AG20443 (cell line): ENCODE measurements around the gene HOXD11.

Experiments used
- DNase-seq: peaks from one replicate; pipeline ENCODE4 v3.0.0; 2012; ENCODE audit warnings: low spot score, mixed read lengths

HOXD11 gene

GRCh38 chr2:176148751-176149421 is 41.8 kb downstream of the HOXD11 start:
- no peak for DNase-seq

GRCh38 chr2:176149481-176149938 is 42.4 kb downstream of the HOXD11 start:
- no peak for DNase-seq

DNA sequence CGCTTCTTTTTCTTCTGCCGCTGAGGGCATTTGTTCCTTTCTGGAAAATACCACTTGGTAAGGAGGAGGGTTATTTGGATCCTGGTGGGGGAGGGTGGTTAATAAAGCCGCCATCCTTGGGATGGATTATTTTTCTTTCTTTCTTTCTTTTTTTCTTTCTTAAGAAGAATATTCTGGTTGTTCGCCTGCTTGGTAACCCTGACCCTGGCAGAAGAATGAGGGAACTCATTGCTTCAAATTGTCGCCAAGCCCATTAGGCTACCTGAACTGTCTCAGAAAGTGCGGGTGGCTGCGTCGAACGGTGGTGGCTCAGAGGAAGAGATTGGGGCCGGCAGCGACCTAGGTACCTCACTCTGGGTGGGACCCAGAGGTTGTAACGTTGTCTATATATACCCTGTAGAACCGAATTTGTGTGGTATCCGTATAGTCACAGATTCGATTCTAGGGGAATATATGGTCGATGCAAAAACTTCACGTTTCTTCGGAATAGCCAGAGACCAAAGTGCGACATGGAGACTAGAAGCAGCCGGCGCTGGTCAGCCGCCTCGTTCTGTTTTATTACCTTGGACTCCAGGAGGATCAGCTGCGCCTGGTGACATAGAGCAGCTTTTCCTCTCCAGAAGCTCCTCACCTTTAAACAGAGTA is 43.0 kb downstream of the HOXD11 start:
- no peak for DNase-seq

DNA sequence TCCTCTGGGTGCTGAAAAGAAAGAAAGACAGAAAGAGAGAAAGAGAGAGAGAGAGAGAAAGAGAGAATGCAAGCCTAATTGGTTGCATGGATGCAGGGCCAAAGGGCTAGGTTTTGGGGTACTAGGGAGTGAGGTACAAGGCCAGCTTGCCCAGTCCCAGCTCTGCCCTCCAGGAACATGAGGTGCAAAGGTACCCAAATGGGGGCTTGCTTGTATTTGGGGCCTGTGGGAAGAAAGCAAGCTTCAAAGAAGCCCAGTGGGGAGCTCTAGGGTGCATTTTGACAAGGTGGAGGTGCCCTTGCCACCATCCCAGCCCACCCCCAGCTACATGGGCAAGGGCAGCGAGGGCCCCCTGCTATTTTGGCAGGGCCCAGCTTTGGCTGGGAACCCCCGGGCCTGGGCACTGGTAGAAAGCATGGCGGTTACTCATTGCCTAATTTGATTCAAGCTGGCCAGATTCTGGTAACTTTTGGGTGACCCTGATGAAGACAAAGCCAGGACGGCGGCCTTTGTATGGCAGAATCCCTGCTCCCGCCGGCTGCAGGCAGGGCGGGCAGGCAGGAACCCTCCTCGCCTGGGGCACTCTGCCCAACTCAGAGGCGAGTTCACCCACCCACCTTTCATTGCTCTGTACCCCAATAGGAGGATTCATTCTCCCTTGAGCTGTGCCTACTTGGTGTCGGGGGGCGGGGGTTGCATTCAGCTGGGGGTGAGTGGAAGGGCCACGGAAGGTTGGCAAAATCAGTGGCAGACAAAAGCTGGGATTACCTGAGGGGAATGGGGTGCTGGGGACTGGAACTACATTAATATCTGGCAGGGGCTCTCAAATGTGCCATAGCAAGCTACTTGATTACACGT is 43.7 kb downstream of the HOXD11 start:
- no peak for DNase-seq

GRCh38 chr2:176151442-176152287 is 44.6 kb downstream of the HOXD11 start, which contains the start of gene HOXD4:
HOXD4 (plus strand) TSS chr2:176151550; CDS start chr2:176151634, 84 bp downstream.
- peak; percentile 84 for DNase-seq

DNA sequence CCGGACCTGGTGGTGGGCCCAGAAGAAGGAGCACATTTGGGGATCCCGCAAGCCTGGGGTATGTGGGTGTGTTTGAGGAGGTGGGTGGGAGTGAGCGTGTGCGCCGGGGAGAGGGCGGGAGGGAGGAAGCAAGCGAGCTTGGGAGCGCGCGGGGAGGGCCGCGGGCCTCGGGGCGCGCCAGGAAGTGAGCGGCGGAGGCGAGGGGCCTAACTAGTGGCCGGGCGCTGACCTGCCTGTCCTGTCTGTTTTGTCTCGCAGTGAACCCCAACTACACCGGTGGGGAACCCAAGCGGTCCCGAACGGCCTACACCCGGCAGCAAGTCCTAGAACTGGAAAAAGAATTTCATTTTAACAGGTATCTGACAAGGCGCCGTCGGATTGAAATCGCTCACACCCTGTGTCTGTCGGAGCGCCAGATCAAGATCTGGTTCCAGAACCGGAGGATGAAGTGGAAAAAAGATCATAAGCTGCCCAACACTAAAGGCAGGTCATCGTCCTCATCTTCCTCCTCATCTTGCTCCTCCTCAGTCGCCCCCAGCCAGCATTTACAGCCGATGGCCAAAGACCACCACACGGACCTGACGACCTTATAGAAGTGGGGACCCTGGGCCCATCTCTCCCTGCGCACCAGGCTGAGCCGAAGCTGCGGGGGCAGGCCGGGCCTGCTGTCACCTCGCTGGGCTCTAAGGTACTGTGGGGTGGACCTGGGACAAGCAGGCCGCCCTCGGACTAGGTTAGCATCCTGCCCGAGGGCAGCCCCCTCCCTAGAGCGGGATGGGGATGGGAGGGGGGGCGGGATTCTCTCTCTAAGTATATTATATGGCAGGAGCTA is 45.5 kb downstream of the HOXD11 start:
- DNase-seq, result peak; percentile 75

GRCh38 chr2:176154576-176155252 is 47.6 kb downstream of the HOXD11 start:
- DNase-seq, result no peak

DNA sequence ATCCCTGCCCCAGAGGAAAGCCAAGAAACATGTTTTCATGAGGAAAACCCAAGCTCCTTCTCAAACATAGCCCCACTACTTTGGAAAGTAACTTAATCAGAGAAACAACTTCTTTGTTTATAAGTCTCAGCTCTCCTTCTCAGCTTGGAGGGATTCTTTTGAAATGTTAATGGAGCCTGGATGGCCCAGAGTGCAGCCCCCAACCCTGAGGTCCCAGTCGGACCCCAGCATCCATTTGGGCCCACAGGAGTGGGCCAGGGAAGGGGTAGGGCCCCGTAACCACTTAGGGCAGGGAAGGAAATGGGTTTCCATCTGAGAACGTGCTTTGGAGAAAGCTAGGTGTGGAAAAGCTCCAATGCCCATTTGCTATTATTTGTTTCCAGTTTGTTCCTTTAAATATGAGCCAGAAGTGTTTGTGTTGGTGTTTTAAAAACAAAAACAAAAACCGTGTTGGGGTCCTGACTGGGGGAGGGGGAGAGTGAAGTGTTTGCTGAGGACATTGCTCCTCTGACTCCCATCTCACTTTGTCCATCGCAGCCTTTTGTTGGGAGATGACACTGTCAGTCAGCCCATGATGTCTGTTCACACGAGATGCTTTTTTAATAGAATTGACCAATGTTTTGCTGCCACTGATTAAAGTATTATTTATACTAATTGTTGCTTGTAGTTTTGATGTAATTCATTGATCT is 48.4 kb downstream of the HOXD11 start:
- no peak for DNase-seq

GRCh38 chr2:176156301-176156806 is 49.3 kb downstream of the HOXD11 start:
- DNase-seq, result no peak

DNA sequence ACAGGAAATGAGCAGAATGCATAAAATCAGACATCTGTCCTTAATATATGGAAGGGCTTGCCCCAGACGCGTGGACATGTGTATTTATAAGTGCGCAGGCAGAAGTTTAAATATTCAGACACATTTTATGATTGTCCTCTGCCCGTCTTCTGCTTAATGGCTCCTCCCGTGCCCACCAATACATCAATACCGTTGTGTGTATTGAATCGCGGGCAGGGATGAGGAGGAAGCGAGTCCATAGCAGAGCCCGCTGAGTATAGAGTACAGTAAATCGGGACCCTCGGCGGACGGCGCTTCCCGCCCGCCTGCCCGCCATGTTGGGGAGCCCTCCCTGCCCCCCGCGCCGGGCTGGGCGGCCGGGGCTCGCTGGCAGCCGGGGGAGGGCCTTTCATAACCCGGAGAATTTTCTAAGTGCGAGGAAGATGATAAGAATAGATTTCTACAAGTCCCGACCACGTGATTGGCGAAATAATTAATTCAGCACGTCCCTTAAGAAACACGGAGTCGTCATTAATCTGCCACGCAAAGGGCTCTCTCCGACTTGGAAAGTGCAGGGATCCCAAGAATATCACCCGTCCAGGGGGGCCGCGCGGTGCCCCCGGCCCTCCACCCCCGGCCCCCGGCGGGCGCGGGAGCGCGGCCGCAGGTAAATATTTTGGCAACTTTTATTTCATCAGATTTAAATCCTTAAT is 49.9 kb downstream of the HOXD11 start, which contains the start of gene HOXD3:
Gene HOXD3, plus strand, starts transcription at position 501 of the 692 bp plus-strand sequence. CDS start 11,808 bp downstream, outside the sequence.
- peak; percentile 37 for DNase-seq

DNA sequence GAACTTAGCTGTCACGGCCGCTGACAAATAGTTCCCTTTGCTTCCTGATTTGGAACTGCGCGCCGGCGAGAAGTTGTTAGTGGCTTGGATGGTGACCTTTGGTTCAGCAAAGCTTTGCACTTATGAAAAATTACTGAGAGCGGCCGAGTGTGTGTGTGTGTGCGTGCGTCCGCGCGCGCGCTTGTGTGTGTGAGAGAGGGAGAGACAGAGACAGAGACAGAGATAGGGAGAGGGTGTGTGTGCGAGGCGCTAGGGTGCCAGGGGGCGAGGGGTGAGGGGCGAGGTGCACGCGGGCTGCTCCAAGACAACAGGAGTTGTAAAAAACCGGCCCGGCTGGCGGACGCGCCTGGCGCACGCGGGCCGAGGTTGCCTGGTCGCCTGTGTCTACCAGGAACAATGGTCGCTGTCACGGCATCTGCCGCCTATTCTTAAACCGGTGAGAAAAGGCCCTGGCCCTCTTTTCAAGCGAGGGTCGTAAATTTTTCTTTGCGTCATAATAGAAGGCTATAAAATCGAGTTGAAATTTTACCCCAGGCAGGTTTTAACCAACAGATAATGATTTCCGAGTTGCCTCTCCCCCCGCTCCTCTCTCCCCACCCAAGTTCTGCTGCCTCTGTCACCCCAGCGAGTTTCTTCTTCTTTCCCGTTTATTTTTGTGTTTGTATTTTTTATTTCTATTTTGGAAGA is 50.6 kb downstream of the HOXD11 start:
- peak; percentile 63 for DNase-seq

DNA sequence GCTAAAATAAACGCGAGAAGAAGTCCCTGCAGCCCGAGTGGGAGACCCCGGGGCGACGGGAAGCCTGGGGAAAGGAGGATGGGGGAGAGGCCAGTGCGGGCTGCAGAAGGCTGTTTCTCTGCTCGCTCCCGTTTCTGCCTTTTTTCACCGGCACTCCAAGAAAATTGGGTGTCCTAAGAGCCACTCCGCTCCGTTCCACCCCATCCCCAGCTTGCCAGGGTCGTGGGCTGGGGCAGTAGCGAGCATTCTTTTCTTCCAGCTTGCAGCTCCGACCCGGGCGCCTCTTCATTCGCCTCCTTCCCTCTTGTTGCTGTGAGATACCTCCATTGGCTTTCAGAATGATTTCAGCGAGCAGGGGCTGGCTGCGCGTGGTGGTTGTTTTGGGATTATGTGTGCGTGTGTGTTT is 51.1 kb downstream of the HOXD11 start:
- no peak for DNase-seq

GRCh38 chr2:176158855-176159662 is 52.0 kb downstream of the HOXD11 start:
- no peak for DNase-seq
